ENCODE measurements around the gene FLACC1. TPM values are rescaled to one million over a fixed set of nuclear protein-coding genes. Genes with fewer than 3 reads are reported as not detected.

The FLACC1 gene
- total RNA-seq, 1 donor from 2014 or later, result 0.26 TPM

DNA sequence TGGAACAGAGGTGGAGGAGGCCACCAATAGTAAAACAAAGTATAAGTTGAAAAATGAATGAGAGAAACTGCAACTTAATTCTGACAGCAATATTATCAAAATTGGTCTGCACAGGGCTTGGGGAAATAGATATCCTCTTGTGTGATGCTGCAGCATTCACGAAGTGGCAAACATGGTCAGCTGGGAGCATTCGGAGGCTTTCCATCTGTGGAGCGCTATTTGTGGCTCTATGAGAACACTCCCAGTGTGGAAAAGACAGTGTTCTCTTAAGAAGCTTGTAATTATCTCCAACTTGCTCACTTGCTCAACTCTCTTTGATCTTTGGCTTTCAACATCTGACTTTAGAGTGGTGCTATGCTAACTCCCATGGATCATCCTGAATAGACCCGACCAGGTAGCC lies 3.1 kb upstream of the FLACC1 start:
- Histone ChIP-seq H3K36me3 (ENCODE audit: control insufficient read depth, insufficient read depth, low read length) (peaks cover 1% of the 10 kb centered on the region), H3K4me3 (ENCODE audit: low read depth, low read length) (no peak overlapping the region), H3K27me3 (ENCODE audit: control insufficient read depth, insufficient read depth, low read length) (no peaks in the 10 kb centered on the region)
- DNase-seq (ENCODE audit: low read depth) (no peak), FAIRE-seq (no peak)
- TF ChIP-seq, protein P1, sequence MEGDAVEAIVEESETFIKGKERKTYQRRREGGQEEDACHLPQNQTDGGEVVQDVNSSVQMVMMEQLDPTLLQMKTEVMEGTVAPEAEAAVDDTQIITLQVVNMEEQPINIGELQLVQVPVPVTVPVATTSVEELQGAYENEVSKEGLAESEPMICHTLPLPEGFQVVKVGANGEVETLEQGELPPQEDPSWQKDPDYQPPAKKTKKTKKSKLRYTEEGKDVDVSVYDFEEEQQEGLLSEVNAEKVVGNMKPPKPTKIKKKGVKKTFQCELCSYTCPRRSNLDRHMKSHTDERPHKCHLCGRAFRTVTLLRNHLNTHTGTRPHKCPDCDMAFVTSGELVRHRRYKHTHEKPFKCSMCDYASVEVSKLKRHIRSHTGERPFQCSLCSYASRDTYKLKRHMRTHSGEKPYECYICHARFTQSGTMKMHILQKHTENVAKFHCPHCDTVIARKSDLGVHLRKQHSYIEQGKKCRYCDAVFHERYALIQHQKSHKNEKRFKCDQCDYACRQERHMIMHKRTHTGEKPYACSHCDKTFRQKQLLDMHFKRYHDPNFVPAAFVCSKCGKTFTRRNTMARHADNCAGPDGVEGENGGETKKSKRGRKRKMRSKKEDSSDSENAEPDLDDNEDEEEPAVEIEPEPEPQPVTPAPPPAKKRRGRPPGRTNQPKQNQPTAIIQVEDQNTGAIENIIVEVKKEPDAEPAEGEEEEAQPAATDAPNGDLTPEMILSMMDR (IDR thresholded peaks at IDR 0.05; ENCODE audit: insufficient read depth, low read length, severe bottlenecking), result no peak

DNA sequence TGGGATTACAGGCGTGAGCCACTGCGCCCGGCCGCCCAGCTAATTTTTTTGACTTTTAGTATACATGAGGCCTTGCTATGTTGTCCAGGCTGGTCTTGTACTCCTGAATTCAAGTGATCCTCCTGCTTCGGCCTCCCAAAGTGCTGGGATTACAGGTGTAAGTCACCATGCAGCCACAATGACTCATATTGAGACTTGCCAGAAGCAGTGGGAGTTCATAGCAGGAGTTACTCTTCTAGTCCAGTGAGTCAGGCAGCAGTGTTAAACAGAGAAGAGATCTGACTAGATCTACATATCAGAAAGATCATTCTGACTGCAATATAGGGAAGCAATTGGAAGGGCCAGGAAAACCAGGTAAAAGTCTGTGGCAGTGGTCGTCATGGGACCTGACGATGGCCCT lies 1.5 kb upstream of the FLACC1 start:
- peak; percentile 92 for DNase-seq (ENCODE audit: low read depth)
- Histone ChIP-seq H3K36me3 (ENCODE audit: control insufficient read depth, insufficient read depth, low read length) (peaks cover 3% of the 10 kb centered on the region), H3K27me3 (ENCODE audit: control insufficient read depth, insufficient read depth, low read length) (no peaks in the 10 kb centered on the region), H3K4me3 (ENCODE audit: low read depth, low read length) (no peak overlapping the region)
- no peak for FAIRE-seq
- TF ChIP-seq, protein P1 (IDR thresholded peaks at IDR 0.05; ENCODE audit: insufficient read depth, low read length, severe bottlenecking), result no peak

DNA sequence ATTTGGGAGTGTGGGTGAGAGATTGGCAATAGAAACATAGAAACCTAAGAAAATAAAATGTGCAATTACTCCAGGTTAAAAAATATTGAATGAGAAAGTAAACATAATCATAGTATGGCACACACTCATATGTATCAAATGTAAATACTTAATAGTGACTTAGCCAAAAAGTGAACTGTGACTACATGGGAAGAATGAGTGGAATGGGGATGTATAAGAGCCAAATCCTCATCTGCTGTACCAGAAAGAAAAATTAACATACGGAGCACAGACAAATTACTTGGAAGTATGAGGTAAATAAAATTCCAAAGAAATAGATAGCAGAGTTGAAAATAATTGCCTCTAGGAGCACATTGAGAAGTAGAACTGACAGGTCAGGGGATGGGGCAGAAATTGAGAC lies 4.0 kb downstream of the FLACC1 start:
- no peak overlapping the region for H3K4me3 ChIP-seq (ENCODE audit: low read depth, low read length)
- peaks cover 2% of the 10 kb centered on the region for H3K36me3 ChIP-seq (ENCODE audit: control insufficient read depth, insufficient read depth, low read length)
- FAIRE-seq, result no peak
- no peaks in the 10 kb centered on the region for H3K27me3 ChIP-seq (ENCODE audit: control insufficient read depth, insufficient read depth, low read length)
- DNase-seq (ENCODE audit: low read depth), result no peak
- TF ChIP-seq, protein P1 (IDR thresholded peaks at IDR 0.05; ENCODE audit: insufficient read depth, low read length, severe bottlenecking), result no peak

DNA sequence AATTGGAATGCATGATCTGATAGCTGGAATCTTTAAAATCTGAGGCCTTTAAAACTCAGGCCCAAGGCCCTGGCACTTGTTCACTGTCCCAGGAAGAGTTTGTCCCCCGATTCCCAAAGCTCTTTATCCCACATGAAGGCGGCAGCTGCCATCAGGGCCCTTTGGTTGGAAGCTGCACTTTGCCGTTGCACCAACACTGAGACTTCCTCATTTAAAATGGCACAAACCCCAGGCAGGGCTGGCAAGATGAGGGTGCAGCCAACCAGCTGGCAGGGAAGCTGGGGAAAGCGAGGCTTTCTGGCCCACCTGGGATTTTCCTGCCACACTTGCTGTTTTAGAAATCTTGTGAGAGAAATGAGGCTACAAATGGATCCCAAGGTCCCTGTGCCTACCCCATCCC lies 6.3 kb downstream of the FLACC1 start:
- no peak overlapping the region for H3K4me3 ChIP-seq (ENCODE audit: low read depth, low read length)
- H3K27me3 ChIP-seq (ENCODE audit: control insufficient read depth, insufficient read depth, low read length), result no peaks in the 10 kb centered on the region
- TF ChIP-seq, protein P1 (IDR thresholded peaks at IDR 0.05; ENCODE audit: insufficient read depth, low read length, severe bottlenecking), result no peak
- DNase-seq (ENCODE audit: low read depth) (no peak), FAIRE-seq (no peak)
- H3K36me3 ChIP-seq (ENCODE audit: control insufficient read depth, insufficient read depth, low read length), result peaks cover 2% of the 10 kb centered on the region

DNA sequence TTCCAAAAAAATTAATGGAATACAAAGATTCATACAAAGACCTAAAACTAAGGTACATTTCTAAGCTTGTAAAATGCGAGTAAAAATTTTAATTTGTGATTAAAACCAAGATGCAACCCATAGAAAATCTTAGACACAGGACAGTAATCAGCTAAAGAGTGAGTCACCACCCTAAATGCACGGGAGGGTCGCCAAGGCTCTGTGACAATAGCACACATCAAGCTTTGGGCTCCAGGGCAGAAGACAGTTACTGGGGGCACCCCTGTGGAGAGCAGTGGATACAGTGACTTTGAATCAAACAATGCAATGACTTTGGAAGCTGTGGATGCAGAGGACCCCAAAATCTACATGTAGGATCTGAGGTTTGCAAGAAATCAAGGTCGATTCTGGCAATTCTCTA lies 7.5 kb downstream of the FLACC1 start:
- FAIRE-seq (no peak), DNase-seq (ENCODE audit: low read depth) (no peak)

DNA sequence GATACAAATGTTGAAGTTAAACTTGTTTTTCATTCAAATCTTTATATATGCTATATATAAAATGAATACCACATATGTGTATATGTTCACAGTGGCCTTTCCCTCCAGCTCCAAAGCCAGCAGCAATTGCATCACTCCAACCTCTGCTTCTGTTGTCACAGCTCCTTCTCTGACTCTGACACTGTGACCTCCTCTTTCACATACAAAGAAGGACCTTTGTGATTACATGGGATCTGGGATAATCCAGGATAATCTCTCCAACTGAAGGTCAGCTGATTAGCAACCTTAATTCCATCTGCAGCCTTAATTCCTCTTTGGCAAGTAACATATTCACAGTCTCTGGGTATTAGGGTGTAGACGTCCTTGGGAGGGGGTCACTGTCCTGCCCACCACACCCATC lies 8.4 kb downstream of the FLACC1 start:
- Histone ChIP-seq H3K27me3 (ENCODE audit: control insufficient read depth, insufficient read depth, low read length) (no peaks in the 10 kb centered on the region), H3K4me3 (ENCODE audit: low read depth, low read length) (no peak overlapping the region), H3K36me3 (ENCODE audit: control insufficient read depth, insufficient read depth, low read length) (no peaks in the 10 kb centered on the region)
- FAIRE-seq (no peak), DNase-seq (ENCODE audit: low read depth) (no peak)
- TF ChIP-seq, protein P1 (IDR thresholded peaks at IDR 0.05; ENCODE audit: insufficient read depth, low read length, severe bottlenecking), result no peak

More for the DNA sequence above, 7.5 kb downstream of the FLACC1 start:
- TF ChIP-seq, protein P1 (IDR thresholded peaks at IDR 0.05; ENCODE audit: insufficient read depth, low read length, severe bottlenecking), result no peak
- Histone ChIP-seq H3K27me3 (ENCODE audit: control insufficient read depth, insufficient read depth, low read length) (no peaks in the 10 kb centered on the region), H3K4me3 (ENCODE audit: low read depth, low read length) (no peak overlapping the region), H3K36me3 (ENCODE audit: control insufficient read depth, insufficient read depth, low read length) (peaks cover 1% of the 10 kb centered on the region)

Data from bronchial epithelial cell (primary cell).